Parathyroid adenoma (tissue), 2 donors: Measurements from ENCODE around the gene WNT5A.

ENCODE experiments used
- H2AFZ ChIP-seq: fragments of 300-600 bp; sonication (generic); one replicate; pipeline ENCODE4 v1.7.0; 2017; ENCODE audit warnings: antibody characterized with exemption, mild to moderate bottlenecking
- H3K27ac ChIP-seq: fragments of 300-600 bp; sonication (generic); one replicate; pipeline ENCODE4 v1.7.0; 2017
- H3K27me3 ChIP-seq: fragments of 300-600 bp; sonication (generic); one replicate; pipeline ENCODE4 v1.7.0; 2017; ENCODE audit warnings: low read length; ENCODE audit not compliant: control insufficient read depth, insufficient read depth
- H3K36me3 ChIP-seq: fragments of 300-600 bp; sonication (generic); one replicate; pipeline ENCODE4 v1.7.0; 2017; ENCODE audit warnings: low read length; ENCODE audit not compliant: control insufficient read depth, insufficient read depth
- H3K4me1 ChIP-seq: fragments of 300-600 bp; sonication (generic); one replicate; pipeline ENCODE4 v1.7.0; 2017; ENCODE audit warnings: control low read depth
- H3K4me2 ChIP-seq: fragments of 300-600 bp; sonication (generic); one replicate; pipeline ENCODE4 v1.7.0; 2017; ENCODE audit warnings: low read length
- H3K4me3 ChIP-seq: fragments of 300-600 bp; sonication (generic); one replicate; pipeline ENCODE4 v1.7.0; 2017; ENCODE audit warnings: low read depth, low read length
- H3K79me2 ChIP-seq: fragments of 300-600 bp; sonication (generic); one replicate; pipeline ENCODE4 v1.7.0; 2017; ENCODE audit warnings: control low read depth
- H3K9ac ChIP-seq: fragments of 300-600 bp; sonication (generic); one replicate; pipeline ENCODE4 v1.7.0; 2017; ENCODE audit warnings: mild to moderate bottlenecking
- H3K9me3 ChIP-seq: fragments of 300-600 bp; sonication (generic); one replicate; pipeline ENCODE4 v1.7.0; 2017; ENCODE audit warnings: low read length; ENCODE audit not compliant: control insufficient read depth
- CTCF ChIP-seq: fragments of 300-600 bp; sonication (generic); IDR thresholded peaks from one replicate; pipeline ENCODE4 v1.7.0; 2017; ENCODE audit warnings: antibody characterized with exemption, mild to moderate bottlenecking
- donor health status: primary hyperparathyroidism.

Gene WNT5A

GRCh38 chr3:55416331-55416821 is 70.7 kb downstream of the WNT5A start:
- Histone ChIP-seq H3K9me3 (no peaks in the 10 kb centered on the region), H3K9ac (no peak overlapping the region), H3K27me3 (no peaks in the 10 kb centered on the region), H3K36me3 (no peaks in the 10 kb centered on the region), H3K79me2 (no peaks in the 10 kb centered on the region), H3K4me1 (no peaks in the 10 kb centered on the region), H3K27ac (no peak overlapping the region), H3K4me3 (no peak overlapping the region), H3K4me2 (no peak overlapping the region), H2AFZ (no peak overlapping the region)
- no peak for TF ChIP-seq CTCF
